GM23248 (cell line): ENCODE data around the gene MYBPC1. TPM values are rescaled to one million over a fixed set of nuclear protein-coding genes. Genes with fewer than 3 reads are reported as not detected.

Source experiments
- DNase-seq: peaks from one replicate; pipeline ENCODE4 v3.0.0-alpha.2; 2015
- H2AFZ ChIP-seq: fragments of 200-600 bp; sonication (generic); 2 replicates; pipeline ENCODE4 v1.6.1; 2016; ENCODE audit warnings: antibody characterized with exemption
- H3F3A ChIP-seq: fragments of 200-600 bp; sonication (generic); 2 replicates; pipeline ENCODE4 v1.6.1; 2016; ENCODE audit warnings: mild to moderate bottlenecking, antibody characterized with exemption, mixed run types; ENCODE audit not compliant: insufficient read depth
- H3K27ac ChIP-seq: fragments of 200-600 bp; sonication (generic); 2 replicates; pipeline ENCODE4 v1.5.1; 2016; ENCODE audit warnings: mild to moderate bottlenecking
- H3K27me3 ChIP-seq: fragments of 200-600 bp; sonication (generic); replicated peaks from 2 replicates; pipeline ENCODE4 v1.6.1; 2016; ENCODE audit warnings: mild to moderate bottlenecking; ENCODE audit not compliant: insufficient read depth
- H3K36me3 ChIP-seq: fragments of 200-600 bp; sonication (generic); 2 replicates; pipeline ENCODE4 v1.6.1; 2016; ENCODE audit warnings: low read depth, mild to moderate bottlenecking
- H3K4me1 ChIP-seq: fragments of 200-600 bp; sonication (generic); 2 replicates; pipeline ENCODE4 v1.6.1; 2016; ENCODE audit warnings: mild to moderate bottlenecking; ENCODE audit not compliant: insufficient read depth
- H3K4me2 ChIP-seq: fragments of 200-600 bp; sonication (generic); one replicate; pipeline ENCODE4 v1.6.1; 2016; ENCODE audit warnings: mild to moderate bottlenecking; ENCODE audit not compliant: unreplicated experiment
- H3K4me3 ChIP-seq: fragments of 200-600 bp; sonication (generic); 2 replicates; pipeline ENCODE4 v1.5.1; 2016; ENCODE audit warnings: mild to moderate bottlenecking
- H3K79me2 ChIP-seq: fragments of 200-600 bp; sonication (generic); 2 replicates; pipeline ENCODE4 v1.6.1; 2016; ENCODE audit warnings: mild to moderate bottlenecking; ENCODE audit not compliant: insufficient read depth
- H3K9ac ChIP-seq: fragments of 200-600 bp; sonication (generic); 2 replicates; pipeline ENCODE4 v1.6.1; 2016; ENCODE audit warnings: mild to moderate bottlenecking
- H3K9me2 ChIP-seq: fragments of 200-600 bp; sonication (generic); 2 replicates; pipeline ENCODE4 v1.6.1; 2016; ENCODE audit warnings: mixed run types, mild to moderate bottlenecking, moderate library complexity; ENCODE audit not compliant: insufficient read depth
- H3K9me3 ChIP-seq: fragments of 200-600 bp; sonication (generic); one replicate; pipeline ENCODE4 v1.6.1; 2017; ENCODE audit warnings: low read depth
- H4K20me1 ChIP-seq: fragments of 200-600 bp; sonication (generic); 2 replicates; pipeline ENCODE4 v1.6.0; 2016; ENCODE audit not compliant: insufficient read depth
- EZH2 ChIP-seq: fragments of 200-600 bp; sonication (generic); IDR thresholded peaks from 2 replicates; pipeline ENCODE4 v1.6.1; 2018; ENCODE audit warnings: antibody characterized with exemption, mild to moderate bottlenecking; ENCODE audit not compliant: insufficient read depth, poor library complexity, severe bottlenecking
- EZH2phosphoT487 ChIP-seq: fragments of 200-600 bp; sonication (generic); IDR thresholded peaks from 2 replicates; pipeline ENCODE4 v1.6.1; 2018; ENCODE audit warnings: antibody characterized with exemption, moderate library complexity, mild to moderate bottlenecking, low read depth; ENCODE audit not compliant: insufficient read depth
- WGBS, 2 experiments: methylation state at CpG; one replicate each; pipeline ENCODE4 v1.1.6; 2015 to 2017; ENCODE audit warnings: low lambda C conversion rate in 2 of 2, low coverage in 1 of 2; ENCODE audit errors: missing lambda C conversion rate in 2 of 2; 5-methylcytosine and 5-hydroxymethylcytosine counted together
- in situ Hi-C: fragments of 300-500 bp; cut with MboI; formaldehyde crosslinking; loops from 2 replicates; pipeline ENCODE4 v1.15.0; 2020
- polyA plus RNA-seq: library from polyadenylated mRNA; unstranded; fragments of >200 nt; fragmentation: Nextera tagmentation; extraction: Ambion mirVana; gene quantifications from 2 replicates; pipeline ENCODE4 v1.2.1, GENCODE V29; 2016
- total RNA-seq: library from RNA; depleted of rRNA; stranded (reverse); fragments of >200 nt; shearing (Covaris generic); gene quantifications from 2 replicates; pipeline ENCODE4 v1.2.3, GENCODE V29; 2014

Gene MYBPC1
- total and polyA plus RNA-seq, 2 experiments from 2014 or later, result not detected

GRCh38 chr12:101647711-101648110 is 52.9 kb downstream of the MYBPC1 start:
- in situ Hi-C loops, result no loop called here
- Histone ChIP-seq H4K20me1 (no peaks in the 10 kb centered on the region), H3K9me2 (no peaks in the 10 kb centered on the region), H3K9ac (no peak overlapping the region), H3K4me1 (no peaks in the 10 kb centered on the region), H3K79me2 (no peaks in the 10 kb centered on the region), H3K27ac (no peak overlapping the region), H2AFZ (no peak overlapping the region), H3F3A (no peaks in the 10 kb centered on the region), H3K27me3 (0 out of 2 replicates have a peak, but pooled peaks cover 2% of the 10 kb centered on the region), H3K4me2 (no peak overlapping the region), H3K36me3 (no peaks in the 10 kb centered on the region), H3K9me3 (no peaks in the 10 kb centered on the region), H3K4me3 (no peak overlapping the region)
- no peak for DNase-seq
- TF ChIP-seq EZH2phosphoT487 (no peak), EZH2 (no peak)
- whole genome bisulfite sequencing, 2 experiments, result 40 to 42% methylated on average over 2 of the region's 2 CpGs

- H3K9me3 ChIP-seq, result no peaks in the 10 kb centered on the region
- no peaks in the 10 kb centered on the region for H3K4me1 ChIP-seq
- H3K4me3 ChIP-seq, result no peak overlapping the region
- no peak overlapping the region for H2AFZ ChIP-seq
- no peak for DNase-seq
- H3K79me2 ChIP-seq, result no peaks in the 10 kb centered on the region
- no peaks in the 10 kb centered on the region for H3F3A ChIP-seq
- in situ Hi-C loops, result no loop called here
- no peak overlapping the region for H3K4me2 ChIP-seq
- H3K9ac ChIP-seq, result no peak overlapping the region
- H3K27me3 ChIP-seq, result no peaks in the 10 kb centered on the region
- H3K36me3 ChIP-seq, result no peaks in the 10 kb centered on the region
- 28 to 33% methylated on average over 2 of the region's 2 CpGs for WGBS, 2 experiments
- no peaks in the 10 kb centered on the region for H4K20me1 ChIP-seq
- no peaks in the 10 kb centered on the region for H3K9me2 ChIP-seq
- no peak overlapping the region for H3K27ac ChIP-seq
- no peak for TF ChIP-seq EZH2phosphoT487
- TF ChIP-seq EZH2, result no peak
Observed at GRCh38 chr12:101648195-101648594, 53.4 kb downstream of the MYBPC1 start.

- Histone ChIP-seq H3K27ac (no peak overlapping the region), H3K27me3 (no peaks in the 10 kb centered on the region), H3K9me3 (no peaks in the 10 kb centered on the region), H3K36me3 (no peaks in the 10 kb centered on the region), H3K9me2 (no peaks in the 10 kb centered on the region), H4K20me1 (no peaks in the 10 kb centered on the region), H2AFZ (no peak overlapping the region), H3K79me2 (no peaks in the 10 kb centered on the region), H3K4me3 (no peak overlapping the region), H3F3A (no peaks in the 10 kb centered on the region), H3K4me2 (no peak overlapping the region), H3K4me1 (no peaks in the 10 kb centered on the region), H3K9ac (no peak overlapping the region)
- WGBS, 2 experiments, result 57 to 65% methylated on average over 4 of the region's 4 CpGs
- TF ChIP-seq EZH2phosphoT487 (no peak), EZH2 (no peak)
- in situ Hi-C loops, result no loop called here
- DNase-seq, result no peak
Observed at GRCh38 chr12:101650346-101651117, 55.8 kb downstream of the MYBPC1 start.

DNA sequence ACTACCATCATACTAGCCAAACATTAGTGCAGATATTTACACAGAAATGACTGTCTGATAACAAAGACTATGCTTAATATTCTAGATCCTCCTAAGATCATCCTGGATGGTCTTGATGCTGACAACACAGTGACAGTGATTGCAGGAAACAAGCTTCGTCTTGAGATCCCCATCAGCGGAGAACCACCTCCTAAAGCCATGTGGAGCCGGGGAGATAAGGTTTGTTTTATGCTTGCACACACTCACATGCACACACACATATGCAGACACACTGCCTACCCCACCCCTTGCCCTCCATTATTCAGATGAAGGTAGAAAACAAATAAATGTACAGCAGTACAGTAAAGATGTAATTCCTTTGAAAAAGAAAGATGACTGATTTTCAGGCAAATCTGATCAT is 58.3 kb downstream of the MYBPC1 start:
- Histone ChIP-seq H2AFZ (no peak overlapping the region), H3K4me1 (no peaks in the 10 kb centered on the region), H3F3A (no peaks in the 10 kb centered on the region), H3K27me3 (no peaks in the 10 kb centered on the region), H3K9me2 (no peaks in the 10 kb centered on the region), H3K79me2 (no peaks in the 10 kb centered on the region), H3K4me2 (no peak overlapping the region), H3K36me3 (no peaks in the 10 kb centered on the region), H3K9me3 (no peaks in the 10 kb centered on the region), H3K27ac (no peak overlapping the region), H3K9ac (no peak overlapping the region), H3K4me3 (no peak overlapping the region), H4K20me1 (no peaks in the 10 kb centered on the region)
- in situ Hi-C loops, result no loop called here
- WGBS, 2 experiments, result 54 to 59% methylated on average over 3 of the region's 3 CpGs
- no peak for DNase-seq
- TF ChIP-seq EZH2 (no peak), EZH2phosphoT487 (no peak)

- Histone ChIP-seq H3K27ac (no peak overlapping the region), H3K9ac (no peak overlapping the region), H3K9me2 (no peaks in the 10 kb centered on the region), H3K79me2 (no peaks in the 10 kb centered on the region), H3K27me3 (no peaks in the 10 kb centered on the region), H3K4me3 (no peak overlapping the region), H3K4me1 (no peaks in the 10 kb centered on the region), H3K9me3 (no peaks in the 10 kb centered on the region), H3K4me2 (no peak overlapping the region), H4K20me1 (no peaks in the 10 kb centered on the region), H2AFZ (no peak overlapping the region), H3K36me3 (no peaks in the 10 kb centered on the region), H3F3A (no peaks in the 10 kb centered on the region)
- WGBS, 2 experiments, result 8 to 16% methylated on average over 3 of the region's 3 CpGs
- in situ Hi-C loops, result no loop called here
- no peak for TF ChIP-seq EZH2phosphoT487
- TF ChIP-seq EZH2, result no peak
- no peak for DNase-seq
Observed at GRCh38 chr12:101653503-101653902, 58.7 kb downstream of the MYBPC1 start.
